Stimulated activated CD8-positive, alpha-beta memory T cell treated with anti-CD3 and anti-CD28 coated beads, Interleukin-7, amount 100 ng/mL, for 48 hours (primary cell): ENCODE measurements around the gene TSPAN17.

Experiments used
- DNase-seq, 2 donors: peaks; one replicate each; pipeline ENCODE4 v3.0.0-alpha.2; 2020; ENCODE audit warnings: low read depth in 1 of 2; ENCODE audit errors: extremely low read depth in 1 of 2

The TSPAN17 gene

GRCh38 chr5:176620333-176620981 is 26.8 kb upstream of the TSPAN17 start:
- DNase-seq = no peak

DNA sequence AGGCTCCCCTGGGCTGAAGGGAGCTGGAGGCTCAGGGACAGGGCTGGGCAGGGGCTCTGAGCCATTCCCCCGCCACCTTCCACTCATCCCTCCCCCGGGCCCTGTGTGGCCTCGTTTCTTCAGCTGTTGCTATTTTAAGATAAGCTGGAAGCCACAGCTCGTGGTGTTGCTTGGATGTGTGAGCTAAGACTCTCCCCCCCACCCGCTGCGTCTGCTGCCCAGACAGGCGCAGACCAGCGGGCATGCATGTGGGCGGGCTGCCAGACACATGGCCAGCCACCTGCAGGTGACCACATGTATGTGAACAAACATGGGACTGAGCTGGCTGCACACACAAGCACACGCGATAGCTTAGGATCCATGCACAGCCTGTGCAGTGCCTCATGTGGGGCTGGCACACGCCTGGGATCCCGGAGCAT is 25.6 kb upstream of the TSPAN17 start:
- DNase-seq = no peak

DNA sequence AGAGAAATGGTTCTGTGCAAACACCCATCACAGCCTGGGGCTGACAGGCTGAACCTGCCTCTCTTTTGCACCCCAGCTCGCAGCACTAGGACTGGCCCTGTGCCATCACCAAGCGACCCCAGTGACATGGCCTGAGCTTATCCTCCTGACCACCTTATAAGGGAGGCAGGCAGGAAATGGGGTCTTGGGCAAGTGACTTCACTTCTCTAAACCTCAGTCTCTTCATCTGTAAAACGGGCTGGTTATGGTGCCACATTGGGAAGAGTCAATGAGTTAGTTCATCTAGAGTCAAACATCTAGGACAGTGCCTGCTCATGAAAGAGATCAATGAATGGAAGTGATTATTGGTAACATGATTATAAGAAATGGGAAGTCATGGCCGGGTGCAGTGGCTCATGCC is 23.1 kb upstream of the TSPAN17 start:
- no peak for DNase-seq

- no peak for DNase-seq
These were observed 22.3 kb upstream of the TSPAN17 start for GRCh38 chr5:176624938-176625337.

DNA sequence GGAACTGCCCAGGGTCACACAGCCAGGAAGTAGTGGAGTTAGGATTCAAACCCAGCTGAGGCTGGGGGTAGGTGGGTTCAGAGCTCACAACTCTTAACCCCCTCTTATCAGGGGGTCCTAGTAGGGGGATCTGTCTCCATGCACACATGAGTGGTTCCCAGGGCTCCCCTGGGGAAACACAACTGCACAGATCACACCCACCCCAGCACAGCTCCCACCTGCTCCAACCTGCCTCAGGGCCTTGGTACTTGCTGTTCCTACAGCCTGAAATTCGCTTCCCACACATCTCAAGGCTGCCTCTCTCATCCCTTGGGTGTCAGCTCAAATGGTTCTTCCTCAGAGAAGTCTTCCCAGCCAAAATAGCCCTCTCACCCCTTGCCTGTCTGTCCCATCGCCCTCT is 21.8 kb upstream of the TSPAN17 start:
- no peak for DNase-seq

GRCh38 chr5:176625966-176626875 is 21.1 kb upstream of the TSPAN17 start:
- DNase-seq = no peak

DNA sequence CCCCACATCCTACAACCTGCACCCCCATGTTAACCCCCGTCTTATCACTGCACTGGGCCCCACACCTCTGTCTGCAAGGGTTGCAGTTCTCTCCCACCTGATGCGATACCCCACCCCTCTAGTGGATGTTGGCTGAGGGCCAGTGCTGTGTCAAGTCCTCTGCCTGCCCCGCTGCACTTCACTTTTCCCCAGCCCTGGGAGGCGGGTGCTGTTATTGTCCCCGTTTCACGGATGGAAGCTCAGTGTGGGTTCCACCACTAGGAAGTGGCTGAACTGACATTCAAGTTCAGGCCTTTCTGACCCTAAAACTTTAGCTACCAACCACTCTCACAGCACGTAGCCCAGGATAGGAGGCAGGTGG is 20.4 kb upstream of the TSPAN17 start:
- no peak for DNase-seq

DNA sequence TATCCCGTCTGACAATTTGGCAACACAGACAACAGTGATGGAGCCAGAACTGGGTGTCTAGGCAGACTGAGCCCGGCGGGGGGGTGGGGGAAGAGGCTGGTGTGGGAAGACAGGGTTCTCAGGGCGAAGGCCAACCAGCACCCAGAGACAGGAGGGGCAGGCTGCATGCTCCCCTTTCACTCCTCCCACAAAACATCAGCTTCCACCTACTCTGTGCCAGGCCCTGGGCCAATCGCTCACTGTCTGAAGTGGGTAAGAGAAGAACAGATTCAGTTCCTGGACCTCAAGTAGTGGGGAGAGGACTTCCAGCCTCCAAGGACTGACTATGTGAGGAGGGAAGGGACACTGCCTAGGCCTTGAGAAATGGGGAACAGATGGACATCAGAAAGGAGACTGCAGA is 19.7 kb upstream of the TSPAN17 start:
- DNase-seq = no peak

GRCh38 chr5:176628406-176629228 is 18.7 kb upstream of the TSPAN17 start:
- no peak for DNase-seq

GRCh38 chr5:176629317-176629852 is 17.9 kb upstream of the TSPAN17 start:
- DNase-seq = no peak

DNA sequence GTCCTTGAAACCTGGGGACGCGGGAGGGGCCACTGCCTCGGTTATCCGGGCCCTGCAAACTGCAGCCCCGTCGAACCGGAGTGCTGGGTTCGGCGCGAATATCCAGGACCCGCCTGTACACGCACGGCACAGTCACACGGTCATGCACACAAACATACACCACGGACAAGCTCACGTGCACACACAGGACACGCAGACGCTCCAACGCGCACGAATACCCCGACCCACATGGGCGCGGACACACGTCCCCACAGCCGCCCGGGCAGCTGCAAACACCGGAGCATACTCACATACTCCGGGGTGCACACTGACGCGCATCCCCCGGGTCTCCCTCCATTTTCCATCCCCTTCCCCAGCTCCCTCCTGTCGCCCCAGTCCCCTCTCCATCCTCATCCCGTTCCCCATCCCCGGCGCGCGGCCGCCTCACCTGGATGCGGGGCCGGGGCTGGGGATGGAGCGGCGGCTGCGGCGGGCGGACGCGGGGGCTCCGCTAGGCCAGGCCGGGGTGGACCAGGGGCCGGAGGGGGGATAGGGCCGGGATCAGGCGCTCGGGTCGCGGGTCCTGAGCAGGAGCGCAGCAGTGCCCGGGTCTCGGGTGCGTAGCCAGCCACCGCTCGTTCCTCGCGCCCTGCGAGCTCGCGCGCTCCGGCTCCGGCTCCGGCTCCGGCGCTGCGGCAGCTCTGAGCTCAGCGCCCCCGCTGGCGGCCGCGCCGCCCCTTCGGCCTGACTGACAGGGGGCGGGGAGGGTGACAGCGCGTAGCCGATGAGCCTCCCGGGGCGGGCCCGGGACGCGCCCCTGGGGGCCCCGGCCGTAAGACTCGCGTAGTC is 17.2 kb upstream of the TSPAN17 start, which contains the start of the genes EIF4E1B and SNCB:
Gene EIF4E1B (plus strand): TSS at position 823 of the 828 bp plus-strand sequence. CDS start 12,113 bp downstream, outside the sequence.
Gene SNCB (minus strand): TSS at position 682 of the 828 bp plus-strand sequence. CDS start 880 bp downstream, outside the sequence.
- peak in 1 of 2 donors; percentile 50 for DNase-seq

DNA sequence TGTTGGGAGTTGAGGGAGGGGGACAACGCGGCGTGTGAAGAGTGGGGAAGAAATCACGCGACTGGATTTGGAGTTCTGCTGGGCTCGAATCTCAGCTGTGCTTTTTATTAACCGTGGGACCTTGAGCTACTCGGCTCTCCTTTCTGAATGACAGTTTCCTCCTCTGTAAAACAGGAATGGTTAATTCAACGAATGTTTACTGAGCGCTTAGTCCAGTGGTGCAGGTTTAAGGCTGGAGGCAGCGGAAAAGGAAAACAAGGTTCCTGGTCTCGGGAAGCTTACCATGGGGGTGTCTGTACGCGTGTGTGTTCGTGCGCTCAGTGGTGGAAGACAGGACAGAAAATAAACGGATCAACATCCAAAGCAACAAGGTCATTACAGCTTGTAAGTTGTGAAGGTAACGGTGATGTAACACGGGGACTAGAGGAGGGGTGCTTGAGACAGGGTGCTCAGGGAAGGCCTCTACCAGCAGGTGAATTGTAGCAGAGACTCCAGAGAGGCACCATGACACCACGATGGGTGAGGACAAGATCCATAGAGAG is 16.5 kb upstream of the TSPAN17 start:
- DNase-seq = no peak

DNA sequence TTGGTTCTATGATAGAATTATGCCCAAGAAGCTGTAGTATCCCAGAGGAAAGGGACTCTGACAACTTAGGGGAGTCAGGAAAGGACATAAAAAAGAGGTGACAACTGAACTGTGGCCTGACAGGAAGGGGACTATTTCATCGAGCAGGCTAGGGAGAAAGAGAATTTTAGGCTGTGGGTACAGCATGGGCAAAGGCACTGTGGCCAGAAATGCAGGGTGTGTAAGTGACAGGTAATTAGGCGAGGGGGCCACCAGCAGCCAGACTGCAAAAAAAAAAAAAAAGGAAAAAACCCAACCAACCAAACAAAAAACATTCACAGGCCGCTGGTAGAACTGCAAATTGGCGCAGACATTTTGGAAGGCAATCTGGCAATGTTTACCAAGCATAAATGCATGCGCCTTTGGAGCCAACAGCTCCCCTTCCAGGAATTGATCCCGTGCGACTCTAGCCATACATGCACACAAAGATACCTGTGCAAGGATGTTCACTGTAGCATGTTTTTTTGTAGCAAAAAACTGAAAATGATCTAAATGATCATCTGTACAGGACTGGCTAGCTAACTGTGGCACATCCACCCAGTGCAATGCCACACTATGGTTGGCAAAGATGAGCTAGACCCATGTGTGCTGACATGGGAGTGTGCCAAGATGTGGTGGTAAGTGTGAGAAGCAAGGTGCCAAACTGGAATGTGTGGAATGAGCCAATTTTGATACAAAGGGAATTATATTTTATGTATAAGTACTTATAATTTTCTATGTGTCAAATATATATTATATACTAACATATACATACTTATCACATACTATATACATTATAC is 15.7 kb upstream of the TSPAN17 start:
- DNase-seq = no peak

- no peak for DNase-seq
These were observed 14.5 kb upstream of the TSPAN17 start for GRCh38 chr5:176632745-176633144.

DNA sequence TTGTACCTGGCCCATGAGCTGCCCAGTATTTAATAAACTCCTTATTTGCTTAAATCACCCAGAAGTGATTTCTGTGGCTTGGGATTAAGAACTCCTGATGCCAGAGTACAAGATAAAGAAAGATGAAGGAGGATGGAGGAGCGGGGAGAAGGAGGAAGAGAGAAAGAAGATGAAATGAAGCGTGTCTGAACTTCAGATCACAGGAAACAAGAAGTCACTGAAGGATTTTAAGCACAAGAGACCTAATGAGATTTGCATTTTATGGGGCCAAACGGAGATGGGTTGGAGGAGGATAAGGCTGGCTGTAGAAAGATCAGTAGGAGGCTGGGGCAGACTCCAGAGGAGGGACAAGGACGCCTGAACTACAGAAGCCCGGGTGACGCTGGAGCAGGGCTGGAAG is 13.7 kb upstream of the TSPAN17 start:
- DNase-seq = no peak

GRCh38 chr5:176636426-176636825 is 10.9 kb upstream of the TSPAN17 start:
- no peak for DNase-seq

DNA sequence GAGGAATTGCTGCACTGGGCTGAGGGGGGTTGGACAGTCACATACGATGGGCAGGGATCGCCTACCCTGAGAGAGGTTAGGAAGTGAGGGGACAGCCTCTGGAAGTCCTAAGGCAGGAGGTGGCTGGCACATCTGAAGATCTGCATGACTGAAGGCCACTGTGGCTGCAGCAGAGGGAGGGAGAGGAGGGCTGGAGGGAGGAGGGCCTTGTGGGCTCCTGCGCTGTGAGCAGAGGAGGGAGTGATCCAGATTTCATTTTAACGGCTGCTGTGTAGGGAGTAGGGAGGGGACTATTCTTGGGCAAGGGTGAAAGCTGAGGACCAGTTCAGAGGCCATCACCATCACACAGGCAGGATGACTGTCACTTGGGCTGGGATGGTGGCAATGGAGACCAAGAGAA is 9.7 kb upstream of the TSPAN17 start:
- no peak for DNase-seq

- no peak for DNase-seq
These were observed 8.8 kb upstream of the TSPAN17 start for GRCh38 chr5:176638437-176638836.

DNA sequence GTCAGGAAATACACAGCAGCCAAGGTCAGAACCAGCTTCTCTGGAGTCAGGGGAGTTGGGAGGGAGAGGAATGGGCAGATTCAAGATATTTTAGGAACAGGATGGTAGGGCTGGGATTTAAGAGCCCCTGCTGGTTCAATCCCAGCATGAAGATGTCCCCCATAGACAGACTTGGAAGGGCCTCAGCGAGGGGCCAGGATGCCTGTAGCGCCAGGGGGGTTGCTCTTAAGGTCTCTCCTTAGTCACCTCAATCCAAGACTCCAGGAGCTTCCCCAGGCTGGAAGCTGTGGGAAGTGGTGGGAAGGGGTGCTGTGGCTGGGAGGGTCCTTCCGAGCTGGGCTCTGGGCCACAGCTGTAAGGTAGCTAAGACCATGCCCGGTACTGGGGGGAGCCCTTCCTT is 8.1 kb upstream of the TSPAN17 start:
- DNase-seq = no peak
